NCI-H226 (cell line): ENCODE measurements around the gene PCSK7.

Source experiments
- DNase-seq: peaks from one replicate; pipeline ENCODE4 v3.0.0-alpha.2; 2015

Gene PCSK7

GRCh38 chr11:117180020-117180419 is 51.9 kb downstream of the PCSK7 start:
- DNase-seq = no peak

GRCh38 chr11:117179048-117179999 is 52.5 kb downstream of the PCSK7 start:
- no peak for DNase-seq

DNA sequence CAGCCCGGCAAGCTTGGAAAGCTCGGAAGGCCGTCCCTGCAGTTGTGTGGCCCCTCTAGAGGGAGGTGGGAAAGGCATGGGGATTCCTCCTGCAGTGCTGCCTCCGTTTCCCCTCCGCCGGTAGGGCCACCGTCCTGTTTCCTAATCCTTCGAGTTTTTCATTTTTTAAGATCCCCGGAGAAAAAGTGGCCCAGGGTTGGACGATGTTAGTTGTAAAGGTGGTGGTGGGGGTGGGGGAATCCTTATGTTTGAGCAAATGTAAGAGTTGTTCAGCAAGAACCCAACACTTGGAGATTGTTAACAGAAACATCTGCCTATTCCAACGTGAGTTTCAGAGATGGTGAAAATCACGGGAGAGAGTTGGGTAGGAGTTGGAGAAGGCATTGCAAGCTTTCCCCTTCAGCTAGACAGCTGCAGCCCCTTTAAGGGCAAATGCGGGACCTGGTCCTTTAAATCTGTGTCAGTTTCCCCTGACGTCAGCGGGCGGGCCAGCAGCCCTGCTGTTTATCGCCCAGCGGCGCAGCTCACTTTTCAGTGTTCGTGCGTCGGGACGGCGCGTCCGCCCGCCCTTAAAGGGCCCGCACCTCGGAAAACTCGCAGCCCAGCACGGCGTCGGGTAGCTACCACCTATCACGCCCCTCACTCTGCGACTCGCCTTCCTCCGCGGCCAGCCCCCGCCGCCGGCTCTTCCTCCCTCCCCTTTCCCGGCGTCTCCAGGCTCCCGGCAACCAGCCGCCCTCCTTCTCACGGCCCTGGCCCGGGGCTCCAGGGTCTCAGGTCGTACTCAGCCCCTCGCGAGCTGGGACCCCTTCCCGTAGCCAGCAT is 53.5 kb downstream of the PCSK7 start, which contains the start of gene SIDT2:
TSS of gene SIDT2 (plus strand) at position 534 of the 825 bp plus-strand sequence. CDS start 521 bp downstream, outside the sequence.
- DNase-seq = peak; percentile 88

GRCh38 chr11:117177534-117178209 is 54.2 kb downstream of the PCSK7 start:
- DNase-seq = no peak

- DNase-seq = no peak
These were observed 55.7 kb downstream of the PCSK7 start for GRCh38 chr11:117176186-117176585.

DNA sequence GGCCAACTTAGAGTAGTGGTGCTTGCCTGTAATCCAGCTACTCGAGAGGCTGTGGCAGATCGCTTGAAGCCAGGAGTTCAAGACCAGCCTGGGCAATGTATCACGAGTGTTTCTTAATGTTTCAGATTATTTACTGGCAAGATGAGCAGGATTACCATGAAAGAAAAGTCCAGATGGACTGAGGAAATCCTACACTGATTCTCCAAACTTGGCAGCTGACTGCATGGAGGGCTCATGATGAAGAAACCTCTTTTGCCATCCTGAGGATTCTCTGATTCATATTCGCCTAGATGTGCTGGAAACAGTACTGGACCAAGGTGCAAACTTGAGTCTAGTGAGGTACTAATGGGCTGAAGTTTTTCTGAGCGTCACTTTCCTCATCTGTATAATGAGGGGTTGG is 56.1 kb downstream of the PCSK7 start:
- DNase-seq = no peak

DNA sequence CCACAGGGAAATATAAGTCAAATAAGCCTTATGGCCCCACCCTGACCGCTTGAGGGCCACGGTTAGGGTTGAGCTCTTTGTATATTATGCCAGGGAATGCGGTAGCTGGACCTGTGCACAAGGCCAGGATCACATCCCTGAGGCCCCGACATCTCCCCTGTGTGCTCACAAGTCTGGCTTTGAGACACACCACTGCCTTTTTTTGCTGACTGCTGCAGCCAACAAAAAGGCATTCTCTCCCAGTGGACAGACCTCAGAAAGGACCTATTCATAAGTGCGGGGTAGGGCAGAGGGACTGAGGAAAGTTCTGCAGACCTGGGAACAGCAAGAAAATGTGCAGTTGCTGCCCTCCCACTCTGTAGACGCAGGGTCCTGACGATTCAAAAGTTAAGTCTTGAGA is 56.8 kb downstream of the PCSK7 start:
- DNase-seq = no peak

DNA sequence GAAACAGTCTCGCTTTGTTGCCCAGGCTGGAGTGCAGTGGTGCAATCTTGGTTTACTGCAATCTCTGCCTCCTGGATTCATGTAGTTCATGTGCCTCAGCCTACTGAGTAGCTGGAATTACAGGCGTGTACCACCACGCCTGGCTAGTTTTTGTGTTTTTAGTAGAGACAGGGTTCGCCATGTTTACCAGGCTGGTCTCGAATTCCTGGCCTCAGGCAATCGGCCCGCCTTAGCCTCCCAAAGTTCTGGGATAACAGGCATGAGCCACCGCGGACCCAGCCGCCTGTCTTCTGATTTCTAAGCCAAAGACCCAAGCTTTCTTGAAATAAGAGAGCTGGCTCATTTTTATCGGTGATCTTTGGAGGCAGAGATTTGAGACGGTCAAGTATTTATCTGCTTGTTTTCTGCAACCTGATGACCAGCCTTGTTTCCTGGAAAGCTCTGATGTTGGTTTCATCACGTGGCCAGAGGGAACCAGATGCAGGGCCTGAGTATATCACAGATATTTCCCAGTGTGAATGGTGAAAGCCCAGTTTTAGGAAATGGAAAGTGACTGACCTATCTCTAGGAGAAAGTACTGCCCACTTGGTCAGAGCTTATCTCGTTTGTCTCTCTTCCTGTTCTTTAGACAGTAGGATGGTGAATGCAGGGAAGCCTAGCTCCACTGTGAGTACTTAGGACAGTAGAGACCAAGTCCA is 59.0 kb downstream of the PCSK7 start:
- DNase-seq = peak; percentile 38

DNA sequence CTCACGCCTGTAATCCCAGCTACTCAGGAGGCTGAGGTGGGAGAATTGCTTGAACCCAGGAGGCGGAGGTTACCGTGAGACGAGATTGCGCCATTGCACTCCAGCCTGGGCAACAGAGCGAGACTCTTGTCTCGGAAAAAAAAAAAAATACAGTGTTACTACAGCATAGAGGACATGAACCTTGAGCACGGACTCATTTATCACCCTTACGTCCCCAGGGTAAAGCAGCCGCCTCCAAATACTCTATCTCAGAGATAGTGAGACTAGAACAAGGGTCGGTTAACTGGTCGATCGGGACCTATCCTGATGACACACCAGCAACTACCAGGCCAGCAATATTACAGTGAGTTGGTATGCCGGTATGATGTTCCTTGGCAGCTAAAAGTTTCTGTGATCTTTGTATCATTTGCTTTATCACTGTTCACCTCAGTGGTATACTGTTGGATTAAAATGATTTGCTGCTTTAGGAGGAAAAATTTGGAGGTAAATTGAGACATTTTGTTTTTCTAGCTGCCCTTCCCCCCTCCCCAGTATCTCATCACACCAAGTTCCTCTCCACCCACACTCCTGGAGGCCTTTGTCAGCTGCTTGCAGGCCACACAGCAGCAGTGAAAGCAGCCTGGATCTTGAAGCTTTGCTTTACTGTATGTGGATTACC is 60.3 kb downstream of the PCSK7 start:
- DNase-seq = no peak

- DNase-seq = no peak
These were observed 60.9 kb downstream of the PCSK7 start for GRCh38 chr11:117171007-117171403.

GRCh38 chr11:117170210-117170609 is 61.7 kb downstream of the PCSK7 start:
- DNase-seq = no peak

DNA sequence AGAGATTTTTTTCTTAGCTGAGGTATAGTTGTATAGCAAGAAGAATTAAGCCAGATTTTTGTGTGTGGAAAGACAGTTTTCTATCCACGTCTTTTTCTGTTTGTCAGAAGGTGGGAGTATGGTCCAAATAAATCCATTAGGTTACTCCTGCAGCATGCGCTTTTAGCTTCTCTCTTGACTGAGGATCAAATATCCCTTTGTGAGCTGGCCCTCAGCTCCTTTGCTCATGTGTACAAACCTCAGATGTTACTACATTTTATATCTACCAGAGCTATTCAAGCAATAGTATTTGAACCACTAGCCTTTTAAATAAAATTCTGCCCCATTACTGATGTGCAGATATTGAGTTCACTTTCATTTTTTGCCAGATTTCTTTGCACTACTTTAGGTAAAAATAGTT is 62.1 kb downstream of the PCSK7 start:
- no peak for DNase-seq

GRCh38 chr11:117166491-117166890 is 65.4 kb downstream of the PCSK7 start:
- DNase-seq = no peak

- DNase-seq = no peak
These were observed 71.0 kb downstream of the PCSK7 start for GRCh38 chr11:117160826-117161225.

- no peak for DNase-seq
These were observed 72.0 kb downstream of the PCSK7 start for GRCh38 chr11:117159892-117160291.

DNA sequence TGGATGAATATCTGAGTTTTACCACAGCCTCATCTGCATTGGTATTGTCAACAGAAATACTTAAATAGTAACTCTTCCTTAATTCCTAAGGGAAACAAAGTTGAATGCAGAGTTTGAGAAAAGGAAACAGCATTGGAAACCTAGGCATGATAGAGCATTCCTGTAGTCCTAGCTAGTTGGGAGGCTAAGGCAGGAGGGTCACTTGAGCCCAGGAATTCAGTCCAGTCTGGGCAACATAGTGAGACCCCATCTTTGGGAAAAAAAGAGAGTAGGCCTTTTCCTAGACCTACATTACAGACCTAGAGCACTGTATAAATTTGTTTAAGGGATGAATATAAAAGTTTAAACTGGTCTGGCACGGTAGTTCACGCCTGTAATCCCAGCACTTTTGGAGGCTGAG is 74.4 kb downstream of the PCSK7 start:
- no peak for DNase-seq

GRCh38 chr11:117154468-117154867 is 77.4 kb downstream of the PCSK7 start:
- DNase-seq = no peak
